NCI-H2081 (cell line): Measurements from ENCODE around the gene HORMAD2.
"Not testable (repeated sequence)": the region's sequence is repeated elsewhere in the genome, so short reads cannot be mapped to it uniquely, and the experiment has no call there.

Experiments used
- DNase-seq, 2 experiments: peaks; one replicate each; lab custom pipeline; 2025; lab: John Stamatoyannopoulos, UW

HORMAD2 gene

GRCh38 chr22:30191040-30191701, 110.9 kb downstream of the HORMAD2 start:
- no peak for DNase-seq

- DNase-seq, result no peak
Measured at GRCh38 chr22:30192427-30192826, 112.2 kb downstream of the HORMAD2 start.

DNA sequence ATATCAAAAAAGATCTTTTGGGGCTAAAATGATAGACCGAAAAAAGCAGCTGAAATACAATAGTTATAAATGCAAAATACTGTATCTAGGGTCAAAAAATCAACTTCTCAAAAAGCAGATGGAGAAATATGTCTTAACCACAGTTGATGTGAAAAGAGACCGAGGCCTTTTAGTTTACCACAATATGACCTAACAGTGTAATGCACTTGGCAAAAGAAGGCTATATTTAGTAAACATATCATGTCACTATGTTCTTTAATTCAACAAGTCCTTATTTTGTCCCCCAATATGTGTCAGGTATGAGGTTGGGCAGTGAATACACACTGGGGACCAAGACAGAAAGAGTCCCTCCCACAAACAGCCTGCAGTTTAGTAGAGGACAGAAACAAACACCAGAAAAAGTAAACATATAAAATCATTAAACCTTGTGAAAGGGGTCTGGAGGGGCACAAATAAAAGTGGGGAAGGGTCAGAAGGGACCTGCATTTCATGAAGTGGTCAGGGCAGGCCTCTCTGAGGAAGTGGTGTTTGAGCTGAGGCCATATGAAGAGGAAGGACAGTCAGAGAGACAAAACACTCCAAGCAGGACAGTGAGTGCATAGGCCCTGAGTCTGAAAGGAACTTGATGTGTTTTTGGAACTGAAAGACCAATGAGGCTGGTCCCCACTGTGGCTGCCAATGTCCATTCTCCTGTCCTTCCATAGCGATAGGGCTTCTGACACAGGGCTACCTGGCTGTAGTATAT, 112.9 kb downstream of the HORMAD2 start:
- DNase-seq, result no peak

DNA sequence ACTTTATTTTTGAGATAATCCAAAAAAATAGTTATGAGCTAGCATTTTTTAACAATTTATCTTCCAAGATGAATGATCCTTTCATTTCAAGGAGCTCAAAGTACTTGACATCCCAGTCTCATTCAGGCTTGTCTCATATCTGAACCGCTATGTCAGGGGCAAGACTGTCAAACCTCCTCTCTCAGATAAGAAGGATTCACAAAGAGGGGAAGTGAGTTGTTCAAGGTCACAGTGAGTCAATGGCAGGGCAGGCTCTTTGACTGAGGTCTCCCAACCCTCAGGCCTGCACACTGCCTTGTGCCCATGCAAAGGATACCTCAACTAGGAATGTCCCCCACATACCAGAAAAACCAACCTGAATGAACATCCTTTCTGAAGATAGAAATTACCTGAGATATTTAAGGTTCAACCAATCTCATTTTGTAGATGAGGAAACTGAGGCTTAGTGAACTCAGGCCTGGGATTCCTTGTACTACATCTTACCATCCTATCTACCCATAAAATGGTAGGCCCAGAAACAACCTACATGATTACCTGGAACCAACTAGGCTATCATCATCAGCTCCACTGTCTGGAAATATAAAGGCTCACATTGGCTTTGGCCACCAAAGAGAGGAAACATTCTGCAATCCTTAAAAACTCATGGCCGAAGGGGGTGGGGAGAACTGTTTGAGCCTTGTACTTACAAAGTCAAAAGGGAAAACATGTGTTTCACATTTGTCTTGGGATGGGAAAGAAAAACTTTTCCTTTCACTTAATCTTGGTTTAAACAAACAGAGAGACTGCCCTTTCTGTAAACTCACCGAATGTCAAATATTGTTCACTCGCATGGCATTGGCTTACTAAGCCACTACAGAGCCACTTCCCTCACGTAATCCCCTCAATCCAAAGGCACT, 115.2 kb downstream of the HORMAD2 start:
- no peak for DNase-seq

GRCh38 chr22:30196141-30196879, 116.0 kb downstream of the HORMAD2 start:
- DNase-seq, result peak in 1 of 2 experiments; percentile 37

GRCh38 chr22:30196880-30197336, 116.6 kb downstream of the HORMAD2 start:
- no peak for DNase-seq

DNA sequence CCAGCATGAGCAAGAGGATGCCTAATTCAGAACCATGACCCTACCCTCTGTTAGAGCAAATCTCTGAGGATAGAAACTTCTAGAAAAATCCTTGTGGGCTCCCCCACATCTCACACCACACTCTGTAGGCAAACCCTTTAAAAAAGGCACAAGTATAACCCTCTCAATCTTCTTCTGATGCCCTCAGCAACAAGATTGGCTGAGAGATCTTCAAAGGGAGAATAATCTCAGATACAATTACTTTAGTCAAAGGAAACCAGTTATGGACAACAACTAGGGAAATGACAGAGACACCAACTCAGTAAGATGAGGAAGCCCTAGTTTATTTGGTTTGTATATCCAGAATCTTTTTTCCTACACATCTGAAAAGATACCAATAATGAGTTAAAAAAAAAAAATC, 117.1 kb downstream of the HORMAD2 start:
- no peak for DNase-seq

GRCh38 chr22:30198152-30198825, 118.0 kb downstream of the HORMAD2 start:
- DNase-seq, result no peak

DNA sequence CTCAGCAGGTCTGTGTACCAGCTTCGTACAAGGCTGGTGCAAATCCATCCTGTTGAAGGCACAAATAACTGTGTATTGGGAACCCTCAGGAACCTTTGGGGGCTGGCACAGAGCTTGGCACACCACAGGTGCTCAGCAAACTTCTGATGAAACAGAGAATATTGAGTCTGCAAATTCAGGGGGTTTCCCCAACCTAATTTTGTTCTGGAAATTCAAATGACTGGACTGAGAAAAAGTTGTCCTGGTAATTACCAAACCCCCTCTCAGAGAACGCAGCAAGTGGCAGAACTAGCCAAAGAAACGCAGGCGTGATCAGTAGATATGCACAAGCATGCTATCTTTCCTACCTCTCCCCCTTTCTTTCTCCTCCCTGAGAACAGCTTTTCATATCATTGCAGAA, 118.7 kb downstream of the HORMAD2 start:
- DNase-seq, result no peak

GRCh38 chr22:30200905-30201304, 120.6 kb downstream of the HORMAD2 start:
- DNase-seq, result not testable (repeated sequence)

GRCh38 chr22:30201945-30202344, 121.7 kb downstream of the HORMAD2 start:
- no peak for DNase-seq

DNA sequence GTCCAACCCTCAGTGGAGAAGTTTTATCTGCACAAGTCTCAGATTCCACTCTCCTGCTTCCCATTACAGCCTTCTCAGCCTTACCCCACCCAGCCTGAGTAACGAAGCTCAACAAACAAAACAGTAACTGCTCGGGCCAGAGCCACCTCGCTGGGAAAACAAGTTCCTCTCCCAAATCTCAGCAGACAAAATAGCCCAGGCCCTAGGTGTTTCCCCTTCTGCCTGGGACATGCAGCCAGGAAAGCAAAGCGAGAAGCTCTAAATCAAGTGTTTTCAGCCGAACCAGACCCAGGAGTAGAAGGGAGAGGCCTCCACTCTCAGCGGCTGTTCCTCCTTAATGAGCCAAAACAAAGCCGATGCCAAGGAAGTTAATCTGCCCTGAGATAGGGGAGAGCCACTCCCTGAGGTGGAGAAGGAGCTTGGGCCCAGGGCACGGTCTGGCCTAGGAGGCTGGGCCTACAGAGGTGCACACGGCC, 122.3 kb downstream of the HORMAD2 start:
- DNase-seq, result no peak

DNA sequence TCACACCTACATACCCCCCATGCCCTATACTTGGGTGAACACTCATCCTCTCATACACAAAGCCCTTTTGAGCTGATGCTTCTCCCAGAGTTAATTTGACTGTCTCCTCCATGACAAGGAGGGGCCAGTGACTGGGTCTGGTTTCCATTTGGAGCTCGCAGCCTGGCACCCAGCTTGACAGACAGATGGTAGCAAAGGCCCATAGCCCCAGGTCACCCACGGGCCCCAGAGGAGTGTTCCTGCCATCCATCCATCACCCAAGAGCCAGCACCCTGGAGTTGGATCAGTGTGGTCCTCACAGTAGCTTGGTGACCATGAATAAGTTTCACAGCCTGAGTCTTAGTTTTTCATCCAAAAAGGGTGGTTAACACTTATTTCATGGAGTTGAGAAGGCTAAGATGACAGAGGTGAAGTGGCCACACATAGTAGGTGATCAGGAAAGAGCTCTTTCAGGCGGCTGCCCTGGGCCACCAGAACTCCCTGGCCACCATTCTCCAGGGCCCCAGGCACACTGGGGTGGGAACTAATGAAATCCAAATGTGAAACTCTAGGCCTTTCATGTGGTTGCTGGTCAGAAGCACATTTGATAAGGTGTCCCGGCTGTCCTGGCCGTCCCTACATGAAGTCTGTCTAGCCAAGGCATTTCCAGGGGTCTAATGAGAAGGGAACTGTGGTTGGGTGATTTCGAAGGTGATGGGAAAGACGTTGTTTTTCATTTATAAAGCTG, 123.9 kb downstream of the HORMAD2 start:
- DNase-seq, result no peak

GRCh38 chr22:30204742-30205111, 124.5 kb downstream of the HORMAD2 start:
- DNase-seq, result no peak

- no peak for DNase-seq
Measured at GRCh38 chr22:30205281-30206115, 125.2 kb downstream of the HORMAD2 start.

- DNase-seq, result no peak
Measured at GRCh38 chr22:30206944-30207343, 126.7 kb downstream of the HORMAD2 start.

DNA sequence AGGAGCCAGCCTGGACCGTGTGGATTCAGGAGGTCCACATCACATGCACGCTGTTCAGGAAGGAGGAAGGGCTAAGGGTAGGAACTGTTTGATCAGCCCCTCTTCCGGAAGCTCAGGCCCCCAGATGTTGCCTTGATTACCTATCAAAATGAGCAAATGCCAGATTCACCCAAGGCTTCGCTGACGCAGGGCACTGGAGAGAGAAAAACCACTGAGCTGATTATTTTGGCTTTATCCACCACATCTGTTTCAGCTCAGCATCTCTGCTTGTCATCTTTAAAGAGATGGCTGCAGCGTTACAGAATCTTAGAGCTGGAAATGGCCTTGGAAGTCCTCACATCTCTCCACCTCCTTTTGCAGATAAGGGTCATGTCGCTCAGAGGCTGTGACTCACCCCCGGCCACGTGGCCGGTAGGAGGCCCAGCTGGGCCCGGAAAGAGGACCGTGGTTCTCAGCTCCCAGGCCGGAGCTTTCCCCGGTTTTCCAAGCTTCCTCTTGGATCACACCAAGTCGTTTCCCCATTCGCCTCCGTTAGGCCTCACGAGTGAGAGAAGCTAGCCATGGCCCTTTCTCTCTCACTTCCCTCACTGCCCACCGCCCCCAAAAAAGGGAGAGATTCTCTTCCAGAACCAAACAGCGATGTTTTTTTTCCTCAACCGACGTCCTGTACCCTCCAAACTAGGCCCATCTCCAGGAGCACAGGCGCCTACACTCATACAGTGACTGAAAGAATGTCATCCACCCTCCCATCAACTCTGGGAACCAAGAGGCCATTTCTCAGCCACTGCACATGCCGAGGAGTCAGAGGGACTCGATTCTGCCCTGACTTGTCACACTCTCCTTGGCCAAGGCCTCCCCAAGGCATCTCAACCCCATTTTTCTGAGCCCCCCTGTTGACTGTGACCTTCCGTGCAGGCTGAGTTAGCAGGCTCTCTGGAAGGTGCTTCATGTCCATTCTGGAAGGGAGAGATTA, 128.7 kb downstream of the HORMAD2 start:
- DNase-seq, result no peak

DNA sequence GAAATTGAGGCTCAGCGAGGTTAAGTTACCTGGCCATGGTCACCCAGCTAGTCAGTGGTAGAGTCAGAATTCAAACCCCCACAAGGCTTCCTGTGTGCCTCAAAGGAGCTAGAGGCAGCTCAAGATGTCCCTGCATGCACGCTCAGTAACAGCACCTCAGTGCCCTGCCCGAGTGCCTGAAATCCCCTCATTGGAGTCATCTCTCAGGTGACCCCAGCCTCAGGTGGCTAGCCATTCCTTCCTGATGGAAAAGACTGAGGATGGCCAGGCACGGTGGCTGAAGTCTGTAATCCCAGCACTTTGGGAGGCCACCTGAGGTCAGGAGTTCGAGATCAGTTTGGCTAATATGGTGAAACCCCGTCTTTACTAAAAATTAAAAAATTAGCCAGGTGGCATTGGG, 129.4 kb downstream of the HORMAD2 start:
- no peak for DNase-seq
